ENCODE measurements around the gene HMGCR.

DNA sequence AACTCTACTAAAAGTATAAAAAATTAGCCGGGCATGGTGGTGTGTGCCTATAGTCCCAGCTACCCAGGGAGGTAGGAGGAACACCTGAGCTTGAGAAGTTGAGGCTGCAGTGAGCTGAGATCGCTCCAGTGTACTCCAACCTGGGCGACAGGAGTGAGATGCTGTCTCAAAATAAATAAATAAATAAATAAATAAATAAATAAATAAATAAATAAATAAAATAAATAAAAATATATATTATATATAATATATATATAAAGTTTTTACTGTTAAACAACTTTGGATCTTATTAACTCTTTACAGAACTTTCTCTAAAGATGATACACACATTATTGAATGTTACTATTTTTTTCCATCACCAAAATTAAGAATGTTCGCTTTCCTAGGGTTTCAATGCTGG lies 38.4 kb downstream of the HMGCR start:
- TF ChIP-seq CTCF (IDR thresholded peaks at IDR 0.05; ENCODE audit: low read depth, low read length) (no peak), POLR2A (IDR thresholded peaks at IDR 0.05; ENCODE audit: extremely low read depth, insufficient read length) (no peak), MAX (IDR thresholded peaks at IDR 0.05; ENCODE audit: low read depth, low read length) (no peak)
